ENCODE measurements around the gene CCDC136. TPM values are rescaled to one million over a fixed set of nuclear protein-coding genes. Genes with fewer than 3 reads are reported as not detected.

Gene CCDC136
- total RNA-seq, 2 experiments from 2014 or later = 11.7 to 33.5 TPM

- no peaks in the 10 kb centered on the region for H4K20me1 ChIP-seq (ENCODE audit: insufficient read depth, low read length)
- BruUV-seq (replicated peaks) = no TSS peak
- no peaks in the 10 kb centered on the region for H3K4me1 ChIP-seq (ENCODE audit: insufficient read depth, low read length, poor library complexity, severe bottlenecking)
- no peak within 1 kb of the TSS for H2AFZ ChIP-seq (ENCODE audit: low read length)
- TF ChIP-seq EZH2phosphoT487 (IDR thresholded peaks at IDR 0.05; ENCODE audit: borderline replicate concordance, low read depth, low read length) = no peak
- no peak for TF ChIP-seq CTCF (conservative IDR thresholded peaks at IDR 0.05; ENCODE audit: low read length)
- intact Hi-C loops (cut with micrococcal nuclease; ENCODE audit: unreplicated experiment) = no loop called here
- H3K9me2 ChIP-seq (ENCODE audit: insufficient read depth, low read length) = no peaks in the 10 kb centered on the region
- H3K4me3 ChIP-seq (ENCODE audit: low read depth, low read length, poor library complexity, severe bottlenecking) = no peak within 1 kb of the TSS
- H3K4me2 ChIP-seq (ENCODE audit: low read length) = no peak within 1 kb of the TSS
- ChIA-PET POLR2A (no interaction called here), CTCF (ENCODE audit: unreplicated experiment) (no interaction called here)
- H3K36me3 ChIP-seq (ENCODE audit: insufficient read depth, low read length) = peaks cover 25% of the 10 kb centered on the region
- H3K79me2 ChIP-seq (ENCODE audit: insufficient read depth, low read depth, low read length) = no peaks in the 10 kb centered on the region
- H3K9me3 ChIP-seq (ENCODE audit: low read length) = 0 out of 2 replicates have a peak, but pooled peaks cover 10% of the 10 kb centered on the region
- no peak within 1 kb of the TSS for H3K27ac ChIP-seq (ENCODE audit: low read depth, low read length, poor library complexity, severe bottlenecking)
- DNase-seq (ENCODE audit: low spot score) = no peak
These were observed 15.9 kb upstream of the CCDC136 start, which contains the start of gene OPN1SW for GRCh38 chr7:128775744-128776474. TSS of gene OPN1SW (minus strand) at chr7:128775794. CDS start at chr7:128775781, 13 bp downstream.

- intact Hi-C loops (cut with micrococcal nuclease; ENCODE audit: unreplicated experiment) = no loop called here
- Histone ChIP-seq H3K4me1 (ENCODE audit: insufficient read depth, low read length, poor library complexity, severe bottlenecking) (no peaks in the 10 kb centered on the region), H3K9me2 (ENCODE audit: insufficient read depth, low read length) (no peaks in the 10 kb centered on the region), H3K36me3 (ENCODE audit: insufficient read depth, low read length) (peaks cover 10% of the 10 kb centered on the region), H2AFZ (ENCODE audit: low read length) (no peak overlapping the region), H3K4me3 (ENCODE audit: low read depth, low read length, poor library complexity, severe bottlenecking) (no peak overlapping the region), H3K27ac (ENCODE audit: low read depth, low read length, poor library complexity, severe bottlenecking) (no peak overlapping the region), H3K9me3 (ENCODE audit: low read length) (0 out of 2 replicates have a peak, but pooled peaks cover 10% of the 10 kb centered on the region), H4K20me1 (ENCODE audit: insufficient read depth, low read length) (no peaks in the 10 kb centered on the region), H3K4me2 (ENCODE audit: low read length) (no peak overlapping the region), H3K79me2 (ENCODE audit: insufficient read depth, low read depth, low read length) (no peaks in the 10 kb centered on the region)
- DNase-seq (ENCODE audit: low spot score) = no peak
- CTCF ChIA-PET (ENCODE audit: unreplicated experiment) = no interaction called here
- BruUV-seq (replicated peaks) = no TSS peak
- TF ChIP-seq CTCF (conservative IDR thresholded peaks at IDR 0.05; ENCODE audit: low read length) (no peak), EZH2phosphoT487 (IDR thresholded peaks at IDR 0.05; ENCODE audit: borderline replicate concordance, low read depth, low read length) (no peak)
- POLR2A ChIA-PET = interaction anchor here (0.6 kb wide), 1 partner anchor 9 kb away, joined by 3 read pairs; no protein-coding TSS in a partner anchor
These were observed 14.3 kb upstream of the CCDC136 start for GRCh38 chr7:128777156-128778123.

Measured in OCI-LY7 (cell line).